Measurements from ENCODE around the gene HOXB5.

- no peak for TF ChIP-seq CTCF (IDR thresholded peaks at IDR 0.05)
- no peak for TF ChIP-seq POLR2A (IDR thresholded peaks at IDR 0.05)
Measured at GRCh38 chr17:48600244-48601098, 6.9 kb upstream of the HOXB5 start.
